Neural cell (in vitro differentiated cells): ENCODE results near the gene ERFL.

ENCODE experiments used
- EP300 ChIP-seq: fragments of 450-650 bp; conservative IDR thresholded peaks from 2 replicates; pipeline ENCODE4 v1.6.1; 2014; ENCODE audit warnings: antibody characterized with exemption, mild to moderate bottlenecking, moderate library complexity; ENCODE audit not compliant: poor library complexity, severe bottlenecking
- EZH2 ChIP-seq: fragments of 200-600, 300-800 bp; shearing (Covaris generic), sonication (generic); IDR thresholded peaks from 2 replicates; pipeline ENCODE4 v1.6.1; 2014; ENCODE audit warnings: antibody characterized with exemption, low read length, borderline replicate concordance, mild to moderate bottlenecking; ENCODE audit not compliant: insufficient read depth, poor library complexity, severe bottlenecking
- MXI1 ChIP-seq: fragments of 450-650 bp; conservative IDR thresholded peaks from 2 replicates; pipeline ENCODE4 v1.6.1; 2014; ENCODE audit warnings: antibody characterized with exemption, mild to moderate bottlenecking; ENCODE audit not compliant: poor library complexity, severe bottlenecking
- POLR2AphosphoS5 ChIP-seq: IDR thresholded peaks from 2 replicates; pipeline ENCODE4 v1.6.1; 2012
- RAD21 ChIP-seq: fragments of 450-650 bp; conservative IDR thresholded peaks from 2 replicates; pipeline ENCODE4 v1.6.1; 2014; ENCODE audit warnings: antibody characterized with exemption, mild to moderate bottlenecking, moderate library complexity
- SMC3 ChIP-seq: fragments of 450-650 bp; conservative IDR thresholded peaks from 2 replicates; pipeline ENCODE4 v1.6.1; 2014; ENCODE audit warnings: antibody characterized with exemption, mild to moderate bottlenecking, moderate library complexity; ENCODE audit not compliant: poor library complexity
- TAF1 ChIP-seq: IDR thresholded peaks from 2 replicates; pipeline ENCODE4 v1.6.1; 2012; ENCODE audit warnings: low read depth
- TF ChIP-seq, protein P1 (sequence below): fragments of 450-650 bp; IDR thresholded peaks from 2 replicates; pipeline ENCODE4 v1.5.1; 2014; ENCODE audit warnings: antibody characterized with exemption, mild to moderate bottlenecking, moderate library complexity; ENCODE audit not compliant: poor library complexity, severe bottlenecking
- TF ChIP-seq, protein P2 (sequence below): IDR thresholded peaks from 2 replicates; pipeline ENCODE4 v1.6.1; 2012; ENCODE audit warnings: borderline replicate concordance

DNA sequence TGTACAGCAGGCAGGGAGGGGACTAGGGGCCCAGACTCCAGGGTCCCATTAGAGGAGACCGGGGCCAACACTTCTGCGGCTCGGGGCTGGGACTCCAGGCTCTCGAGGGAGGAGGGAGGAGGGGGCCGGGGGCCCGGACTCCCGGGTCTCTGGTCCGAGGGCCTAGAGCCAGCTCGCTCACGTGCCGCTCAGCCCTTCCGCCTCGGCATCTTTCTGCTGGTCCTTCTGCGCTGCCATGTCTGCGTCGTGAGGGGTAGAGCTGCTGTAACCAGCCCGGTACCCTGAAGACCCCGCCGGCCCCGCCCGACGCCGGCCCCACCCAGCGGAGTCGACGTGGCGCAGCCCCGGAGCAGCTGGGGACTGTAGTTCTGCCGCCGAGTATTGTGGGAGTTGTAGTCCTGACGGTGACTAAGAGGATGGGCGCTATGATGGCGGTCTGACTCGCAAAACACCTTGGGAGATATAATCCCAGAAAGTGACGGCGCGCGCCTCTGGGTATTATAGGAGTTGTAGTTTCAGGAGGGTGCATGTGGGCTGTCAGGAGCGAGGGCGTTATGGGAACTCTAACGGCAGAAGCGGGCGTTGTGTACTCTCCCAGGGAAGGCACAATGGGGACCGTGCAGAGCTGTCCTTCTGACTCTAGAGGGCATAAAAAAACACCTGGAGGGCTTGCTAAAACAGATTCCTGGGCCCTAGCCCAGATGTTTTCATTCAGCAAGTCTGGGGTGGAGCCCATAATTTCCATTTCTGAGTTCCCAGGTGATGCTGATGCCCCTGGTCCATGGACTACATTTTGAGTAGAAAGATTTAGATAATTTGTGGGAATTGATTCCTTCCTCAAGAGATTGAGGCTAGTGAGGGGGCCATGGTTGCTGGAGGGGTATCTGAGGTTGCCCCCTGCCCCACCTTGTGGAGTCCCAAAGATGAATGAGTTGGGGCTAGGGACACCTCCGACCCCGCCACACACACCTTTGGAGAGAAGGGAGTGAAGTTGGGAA lies 31.1 kb upstream of the ERFL start, which contains the start of gene RABAC1:
- TF ChIP-seq EP300 (peak; percentile 42), RAD21 (no peak), EZH2 (no peak), SMC3 (peak; percentile 33), MXI1 (peak; percentile 51), TAF1 (no peak), POLR2AphosphoS5 (no peak)
- TF ChIP-seq, protein P1, sequence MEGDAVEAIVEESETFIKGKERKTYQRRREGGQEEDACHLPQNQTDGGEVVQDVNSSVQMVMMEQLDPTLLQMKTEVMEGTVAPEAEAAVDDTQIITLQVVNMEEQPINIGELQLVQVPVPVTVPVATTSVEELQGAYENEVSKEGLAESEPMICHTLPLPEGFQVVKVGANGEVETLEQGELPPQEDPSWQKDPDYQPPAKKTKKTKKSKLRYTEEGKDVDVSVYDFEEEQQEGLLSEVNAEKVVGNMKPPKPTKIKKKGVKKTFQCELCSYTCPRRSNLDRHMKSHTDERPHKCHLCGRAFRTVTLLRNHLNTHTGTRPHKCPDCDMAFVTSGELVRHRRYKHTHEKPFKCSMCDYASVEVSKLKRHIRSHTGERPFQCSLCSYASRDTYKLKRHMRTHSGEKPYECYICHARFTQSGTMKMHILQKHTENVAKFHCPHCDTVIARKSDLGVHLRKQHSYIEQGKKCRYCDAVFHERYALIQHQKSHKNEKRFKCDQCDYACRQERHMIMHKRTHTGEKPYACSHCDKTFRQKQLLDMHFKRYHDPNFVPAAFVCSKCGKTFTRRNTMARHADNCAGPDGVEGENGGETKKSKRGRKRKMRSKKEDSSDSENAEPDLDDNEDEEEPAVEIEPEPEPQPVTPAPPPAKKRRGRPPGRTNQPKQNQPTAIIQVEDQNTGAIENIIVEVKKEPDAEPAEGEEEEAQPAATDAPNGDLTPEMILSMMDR: peak; percentile 76
- TF ChIP-seq, protein P2, sequence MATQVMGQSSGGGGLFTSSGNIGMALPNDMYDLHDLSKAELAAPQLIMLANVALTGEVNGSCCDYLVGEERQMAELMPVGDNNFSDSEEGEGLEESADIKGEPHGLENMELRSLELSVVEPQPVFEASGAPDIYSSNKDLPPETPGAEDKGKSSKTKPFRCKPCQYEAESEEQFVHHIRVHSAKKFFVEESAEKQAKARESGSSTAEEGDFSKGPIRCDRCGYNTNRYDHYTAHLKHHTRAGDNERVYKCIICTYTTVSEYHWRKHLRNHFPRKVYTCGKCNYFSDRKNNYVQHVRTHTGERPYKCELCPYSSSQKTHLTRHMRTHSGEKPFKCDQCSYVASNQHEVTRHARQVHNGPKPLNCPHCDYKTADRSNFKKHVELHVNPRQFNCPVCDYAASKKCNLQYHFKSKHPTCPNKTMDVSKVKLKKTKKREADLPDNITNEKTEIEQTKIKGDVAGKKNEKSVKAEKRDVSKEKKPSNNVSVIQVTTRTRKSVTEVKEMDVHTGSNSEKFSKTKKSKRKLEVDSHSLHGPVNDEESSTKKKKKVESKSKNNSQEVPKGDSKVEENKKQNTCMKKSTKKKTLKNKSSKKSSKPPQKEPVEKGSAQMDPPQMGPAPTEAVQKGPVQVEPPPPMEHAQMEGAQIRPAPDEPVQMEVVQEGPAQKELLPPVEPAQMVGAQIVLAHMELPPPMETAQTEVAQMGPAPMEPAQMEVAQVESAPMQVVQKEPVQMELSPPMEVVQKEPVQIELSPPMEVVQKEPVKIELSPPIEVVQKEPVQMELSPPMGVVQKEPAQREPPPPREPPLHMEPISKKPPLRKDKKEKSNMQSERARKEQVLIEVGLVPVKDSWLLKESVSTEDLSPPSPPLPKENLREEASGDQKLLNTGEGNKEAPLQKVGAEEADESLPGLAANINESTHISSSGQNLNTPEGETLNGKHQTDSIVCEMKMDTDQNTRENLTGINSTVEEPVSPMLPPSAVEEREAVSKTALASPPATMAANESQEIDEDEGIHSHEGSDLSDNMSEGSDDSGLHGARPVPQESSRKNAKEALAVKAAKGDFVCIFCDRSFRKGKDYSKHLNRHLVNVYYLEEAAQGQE: peak; percentile 41
